SK-N-SH treated with all-trans-retinoic acid at 6 μM for 48 hours (cell line): ENCODE data around the gene TLDC2.

Experiments used
- GLIS3 ChIP-seq: fragments of 250-450 bp; sonication (Bioruptor Pico); IDR thresholded peaks from 2 replicates; pipeline ENCODE4 v1.5.0; 2020; ENCODE audit warnings: mild to moderate bottlenecking, moderate library complexity
- ZNF8 ChIP-seq: fragments of 450-650 bp; formaldehyde crosslinking; IDR thresholded peaks from 2 replicates; pipeline ENCODE4 v1.5.0; 2020; ENCODE audit warnings: mild to moderate bottlenecking, moderate library complexity

DNA sequence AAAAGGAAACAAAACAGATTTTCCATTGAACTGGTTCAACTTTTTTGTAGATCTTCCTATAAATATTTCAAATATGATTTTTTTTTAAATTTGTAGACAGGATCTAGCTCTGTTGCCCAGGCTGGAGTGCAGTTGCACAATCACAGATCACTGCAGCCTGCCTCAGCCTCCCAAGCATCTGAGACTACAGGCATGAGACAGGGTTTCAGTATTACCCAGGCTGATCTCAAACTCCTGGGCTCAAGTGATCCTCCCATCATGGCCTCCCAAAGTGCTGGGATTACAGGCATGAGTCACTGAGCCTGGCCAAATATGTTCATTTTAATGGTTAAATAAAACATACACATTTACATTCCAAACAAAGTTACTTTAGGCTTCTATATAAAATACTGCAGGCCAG, 42.0 kb downstream of the TLDC2 start:
- TF ChIP-seq GLIS3 (CRISPR knock-in tag) (no peak), ZNF8 (CRISPR knock-in tag) (no peak)
